ENCODE data around the gene RTBDN.

RTBDN gene

GRCh38 chr19:12815088-12815487 is 19.3 kb downstream of the RTBDN start:
- no peak for DNase-seq (ENCODE audit: low read depth in 2 of 2)
- TF ChIP-seq CTCF (IDR thresholded peaks at IDR 0.05; ENCODE audit: low read depth, low read length) = no peak
- no peak overlapping the region for H3K4me3 ChIP-seq (replicated peaks in 1 of 2; ENCODE audit: low read depth in 2 of 2, low read length in 2 of 2)

- DNase-seq (ENCODE audit: low read depth in 2 of 2) = peak; percentile 92 to 95
- H3K4me3 ChIP-seq (replicated peaks in 1 of 2; ENCODE audit: low read depth in 2 of 2, low read length in 2 of 2) = peak within 1 kb of the TSS; percentile 83
- TF ChIP-seq CTCF (IDR thresholded peaks at IDR 0.05; ENCODE audit: low read depth, low read length) = no peak
Measured at GRCh38 chr19:12806242-12807081, 27.9 kb downstream of the RTBDN start, which contains the start of gene RNASEH2A. TSS of gene RNASEH2A (plus strand) at chr19:12806584. CDS start at chr19:12806674, 90 bp downstream.

GRCh38 chr19:12804051-12804450 is 30.3 kb downstream of the RTBDN start:
- TF ChIP-seq CTCF (IDR thresholded peaks at IDR 0.05; ENCODE audit: low read depth, low read length) = no peak
- H3K4me3 ChIP-seq (replicated peaks in 1 of 2; ENCODE audit: low read depth in 2 of 2, low read length in 2 of 2) = no peak overlapping the region
- no peak for DNase-seq (ENCODE audit: low read depth in 2 of 2)

GRCh38 chr19:12802267-12803106 is 31.9 kb downstream of the RTBDN start:
- no peak for TF ChIP-seq CTCF (IDR thresholded peaks at IDR 0.05; ENCODE audit: low read depth, low read length)
- peak in 1 of 2 donors; percentile 20 for DNase-seq (ENCODE audit: low read depth in 2 of 2)
- H3K4me3 ChIP-seq (replicated peaks in 1 of 2; ENCODE audit: low read depth in 2 of 2, low read length in 2 of 2) = peak overlapping the region; percentile 86 to 93

- peak within 1 kb of the TSS; percentile 86 to 93 for H3K4me3 ChIP-seq (replicated peaks in 1 of 2; ENCODE audit: low read depth in 2 of 2, low read length in 2 of 2)
- DNase-seq (ENCODE audit: low read depth in 2 of 2) = peak; percentile 67 to 85
- TF ChIP-seq CTCF (IDR thresholded peaks at IDR 0.05; ENCODE audit: low read depth, low read length) = no peak
Measured at GRCh38 chr19:12801466-12802266, 32.7 kb downstream of the RTBDN start, which contains the start of the genes PRDX2 and THSD8. TSS of gene PRDX2 (minus strand) at chr19:12801800. CDS start at chr19:12801261, 539 bp downstream. TSS of gene THSD8 (plus strand) at chr19:12802069. CDS start at chr19:12802072, 3 bp downstream.

- TF ChIP-seq CTCF (IDR thresholded peaks at IDR 0.05; ENCODE audit: low read depth, low read length) = no peak
- peak overlapping the region; percentile 86 to 93 for H3K4me3 ChIP-seq (replicated peaks in 1 of 2; ENCODE audit: low read depth in 2 of 2, low read length in 2 of 2)
- no peak for DNase-seq (ENCODE audit: low read depth in 2 of 2)
Measured at GRCh38 chr19:12800923-12801465, 33.4 kb downstream of the RTBDN start.
